ENCODE measurements around the gene DSC2. TPM values are rescaled to one million over a fixed set of nuclear protein-coding genes. Genes with fewer than 3 reads are reported as not detected.

Gene DSC2
- total RNA-seq, 1 experiment from 2014 or later = 33.4 TPM

DNA sequence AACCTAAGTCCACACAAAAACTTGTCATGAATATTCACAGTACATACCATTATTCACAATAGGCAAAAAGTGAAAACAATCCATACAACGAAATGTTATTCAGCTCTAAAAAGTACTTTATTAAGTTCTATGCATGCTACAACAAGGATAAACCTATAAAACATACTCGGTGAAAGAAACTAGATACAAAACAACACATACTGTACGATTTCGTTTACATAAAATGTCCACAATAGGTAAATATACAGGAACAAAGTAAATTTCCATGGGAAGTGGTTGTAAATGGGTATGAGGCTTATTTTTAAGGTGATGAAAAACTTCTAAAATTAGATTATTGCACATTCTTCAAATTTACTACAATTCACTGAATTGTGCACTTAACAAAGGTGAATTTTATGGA, 67.7 kb downstream of the DSC2 start:
- Histone ChIP-seq H3K9ac (ENCODE audit: low read length) (no peak overlapping the region), H3K9me3 (ENCODE audit: control insufficient read depth in 1 of 2, insufficient read depth in 1 of 2, low read depth in 1 of 2, low read length in 2 of 2) (no peaks in the 10 kb centered on the region), H2AFZ (ENCODE audit: low read depth, low read length, poor library complexity, severe bottlenecking) (no peak overlapping the region), H3K4me3 (replicated peaks in 1 of 2; ENCODE audit: low read depth in 1 of 2, low read length in 2 of 2) (no peak overlapping the region), H3K9me2 (ENCODE audit: insufficient read depth) (no peaks in the 10 kb centered on the region), H3K27ac (ENCODE audit: low read depth, low read length) (no peak overlapping the region), H3K79me2 (ENCODE audit: insufficient read depth, low read length) (peaks cover 16% of the 10 kb centered on the region; the same call in 1 of the 2 replicates), H4K20me1 (ENCODE audit: insufficient read depth) (no peaks in the 10 kb centered on the region), H3K36me3 (ENCODE audit: control insufficient read depth in 1 of 2, insufficient read depth in 2 of 2, low read length in 2 of 2) (no peaks in the 10 kb centered on the region), H3K27me3 (ENCODE audit: insufficient read depth, low read length) (no peaks in the 10 kb centered on the region), H3K4me1 (ENCODE audit: control insufficient read depth in 1 of 2, insufficient read depth in 2 of 2, low read length in 2 of 2) (peaks cover 0 to 10% of the 10 kb centered on the region in 2 experiments; a peak in 2 of 4 replicates), H3K4me2 (ENCODE audit: low read length) (no peak overlapping the region)
- TF ChIP-seq CBX3 (IDR thresholded peaks at IDR 0.05; ENCODE audit: low read depth) = no peak
- TF ChIP-seq, protein P1, sequence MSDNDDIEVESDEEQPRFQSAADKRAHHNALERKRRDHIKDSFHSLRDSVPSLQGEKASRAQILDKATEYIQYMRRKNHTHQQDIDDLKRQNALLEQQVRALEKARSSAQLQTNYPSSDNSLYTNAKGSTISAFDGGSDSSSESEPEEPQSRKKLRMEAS (IDR thresholded peaks at IDR 0.05) = no peak
- TF ChIP-seq TCF7L2 (IDR thresholded peaks at IDR 0.05; ENCODE audit: borderline replicate concordance, extremely low read depth, insufficient read depth, insufficient read length) = no peak
- TF ChIP-seq, protein P2, sequence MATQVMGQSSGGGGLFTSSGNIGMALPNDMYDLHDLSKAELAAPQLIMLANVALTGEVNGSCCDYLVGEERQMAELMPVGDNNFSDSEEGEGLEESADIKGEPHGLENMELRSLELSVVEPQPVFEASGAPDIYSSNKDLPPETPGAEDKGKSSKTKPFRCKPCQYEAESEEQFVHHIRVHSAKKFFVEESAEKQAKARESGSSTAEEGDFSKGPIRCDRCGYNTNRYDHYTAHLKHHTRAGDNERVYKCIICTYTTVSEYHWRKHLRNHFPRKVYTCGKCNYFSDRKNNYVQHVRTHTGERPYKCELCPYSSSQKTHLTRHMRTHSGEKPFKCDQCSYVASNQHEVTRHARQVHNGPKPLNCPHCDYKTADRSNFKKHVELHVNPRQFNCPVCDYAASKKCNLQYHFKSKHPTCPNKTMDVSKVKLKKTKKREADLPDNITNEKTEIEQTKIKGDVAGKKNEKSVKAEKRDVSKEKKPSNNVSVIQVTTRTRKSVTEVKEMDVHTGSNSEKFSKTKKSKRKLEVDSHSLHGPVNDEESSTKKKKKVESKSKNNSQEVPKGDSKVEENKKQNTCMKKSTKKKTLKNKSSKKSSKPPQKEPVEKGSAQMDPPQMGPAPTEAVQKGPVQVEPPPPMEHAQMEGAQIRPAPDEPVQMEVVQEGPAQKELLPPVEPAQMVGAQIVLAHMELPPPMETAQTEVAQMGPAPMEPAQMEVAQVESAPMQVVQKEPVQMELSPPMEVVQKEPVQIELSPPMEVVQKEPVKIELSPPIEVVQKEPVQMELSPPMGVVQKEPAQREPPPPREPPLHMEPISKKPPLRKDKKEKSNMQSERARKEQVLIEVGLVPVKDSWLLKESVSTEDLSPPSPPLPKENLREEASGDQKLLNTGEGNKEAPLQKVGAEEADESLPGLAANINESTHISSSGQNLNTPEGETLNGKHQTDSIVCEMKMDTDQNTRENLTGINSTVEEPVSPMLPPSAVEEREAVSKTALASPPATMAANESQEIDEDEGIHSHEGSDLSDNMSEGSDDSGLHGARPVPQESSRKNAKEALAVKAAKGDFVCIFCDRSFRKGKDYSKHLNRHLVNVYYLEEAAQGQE (IDR thresholded peaks at IDR 0.05; ENCODE audit: low read depth) = no peak
- no peak for TF ChIP-seq EGR1 (IDR thresholded peaks at IDR 0.05; ENCODE audit: low read depth)
- TF ChIP-seq ELF1 (IDR thresholded peaks at IDR 0.05; ENCODE audit: borderline replicate concordance, low read depth) = no peak
- no peak for TF ChIP-seq RAD21 (IDR thresholded peaks at IDR 0.05; ENCODE audit: low read depth)
- no peak for TF ChIP-seq SP1 (IDR thresholded peaks at IDR 0.05; ENCODE audit: low read depth)
- no peak for TF ChIP-seq POLR2AphosphoS5 (IDR thresholded peaks at IDR 0.05; ENCODE audit: low read depth, low read length)
- TF ChIP-seq EZH2phosphoT487 (IDR thresholded peaks at IDR 0.05; ENCODE audit: borderline replicate concordance) = no peak
- TF ChIP-seq, protein P3, sequence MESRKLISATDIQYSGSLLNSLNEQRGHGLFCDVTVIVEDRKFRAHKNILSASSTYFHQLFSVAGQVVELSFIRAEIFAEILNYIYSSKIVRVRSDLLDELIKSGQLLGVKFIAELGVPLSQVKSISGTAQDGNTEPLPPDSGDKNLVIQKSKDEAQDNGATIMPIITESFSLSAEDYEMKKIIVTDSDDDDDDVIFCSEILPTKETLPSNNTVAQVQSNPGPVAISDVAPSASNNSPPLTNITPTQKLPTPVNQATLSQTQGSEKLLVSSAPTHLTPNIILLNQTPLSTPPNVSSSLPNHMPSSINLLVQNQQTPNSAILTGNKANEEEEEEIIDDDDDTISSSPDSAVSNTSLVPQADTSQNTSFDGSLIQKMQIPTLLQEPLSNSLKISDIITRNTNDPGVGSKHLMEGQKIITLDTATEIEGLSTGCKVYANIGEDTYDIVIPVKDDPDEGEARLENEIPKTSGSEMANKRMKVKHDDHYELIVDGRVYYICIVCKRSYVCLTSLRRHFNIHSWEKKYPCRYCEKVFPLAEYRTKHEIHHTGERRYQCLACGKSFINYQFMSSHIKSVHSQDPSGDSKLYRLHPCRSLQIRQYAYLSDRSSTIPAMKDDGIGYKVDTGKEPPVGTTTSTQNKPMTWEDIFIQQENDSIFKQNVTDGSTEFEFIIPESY (IDR thresholded peaks at IDR 0.05; ENCODE audit: extremely low read depth, insufficient replicate concordance, low read length) = no peak
- no peak for TF ChIP-seq SRF (IDR thresholded peaks at IDR 0.05; ENCODE audit: low read depth)
- TF ChIP-seq, protein P4, sequence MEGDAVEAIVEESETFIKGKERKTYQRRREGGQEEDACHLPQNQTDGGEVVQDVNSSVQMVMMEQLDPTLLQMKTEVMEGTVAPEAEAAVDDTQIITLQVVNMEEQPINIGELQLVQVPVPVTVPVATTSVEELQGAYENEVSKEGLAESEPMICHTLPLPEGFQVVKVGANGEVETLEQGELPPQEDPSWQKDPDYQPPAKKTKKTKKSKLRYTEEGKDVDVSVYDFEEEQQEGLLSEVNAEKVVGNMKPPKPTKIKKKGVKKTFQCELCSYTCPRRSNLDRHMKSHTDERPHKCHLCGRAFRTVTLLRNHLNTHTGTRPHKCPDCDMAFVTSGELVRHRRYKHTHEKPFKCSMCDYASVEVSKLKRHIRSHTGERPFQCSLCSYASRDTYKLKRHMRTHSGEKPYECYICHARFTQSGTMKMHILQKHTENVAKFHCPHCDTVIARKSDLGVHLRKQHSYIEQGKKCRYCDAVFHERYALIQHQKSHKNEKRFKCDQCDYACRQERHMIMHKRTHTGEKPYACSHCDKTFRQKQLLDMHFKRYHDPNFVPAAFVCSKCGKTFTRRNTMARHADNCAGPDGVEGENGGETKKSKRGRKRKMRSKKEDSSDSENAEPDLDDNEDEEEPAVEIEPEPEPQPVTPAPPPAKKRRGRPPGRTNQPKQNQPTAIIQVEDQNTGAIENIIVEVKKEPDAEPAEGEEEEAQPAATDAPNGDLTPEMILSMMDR (IDR thresholded peaks at IDR 0.05 in 2 of 3, conservative IDR thresholded peaks at IDR 0.05 in 1 of 3; ENCODE audit: borderline replicate concordance in 1 of 3, insufficient read depth in 1 of 3, low read depth in 2 of 3, low read length in 2 of 3) = no peak
- TF ChIP-seq CEBPB (IDR thresholded peaks at IDR 0.05; ENCODE audit: low read depth) = no peak
- ATAC-seq = no peak
- ChIA-PET RAD21 (ENCODE audit: low non-redundant PET in 1 of 2, low total read pairs in 2 of 2, uncharacterized antibody in 2 of 2, unreplicated experiment in 2 of 2) (no interaction called here), CTCF (no interaction called here), POLR2A (no interaction called here)
- no TSS peak for BruUV-seq (replicated peaks)
- intact Hi-C loops (cut with micrococcal nuclease) = no loop called here
- DNase-seq (ENCODE audit: low read depth, low spot score) = no peak
